ENCODE results near the gene IL3RA. TPM values are rescaled to one million over a fixed set of nuclear protein-coding genes. Genes with fewer than 3 reads are reported as not detected.

The IL3RA gene
- total RNA-seq, 2 donors from 2014 or later, result 3.9 to 9.4 TPM

Small RNA genes lying within 50 kb of the gene (microRNA-seq; reads per million reads assigned to microRNA genes)
- gene MIR3690, result 0 reads per million in 2 donors

Other genes with a start within 250 kb of the IL3RA start
- gene CRLF2, start 124.1 kb upstream of the IL3RA start, total RNA-seq, result under 1 TPM; 0.18 to 0.28 TPM
- gene CSF2RA, start 68.0 kb upstream of the IL3RA start, total RNA-seq, result 1 to 10 TPM; 1.6 to 4.8 TPM
- gene SLC25A6, start 55.3 kb downstream of the IL3RA start, total RNA-seq, result 100 to 1,000 TPM; 452 to 482 TPM
- 10 to 100 TPM; 14.6 to 19.9 TPM for gene ASMTL, start 116.1 kb downstream of the IL3RA start, total RNA-seq
- 1 to 10 TPM in 1 of 2 donors, under 1 TPM in 1; 0.43 to 2.1 TPM for gene P2RY8, start 200.4 kb downstream of the IL3RA start, total RNA-seq

All from left colon (tissue), 2 donors.